ENCODE measurements around the gene RHOB.
"Not testable (repeated sequence)": the region's sequence is repeated elsewhere in the genome, so short reads cannot be mapped to it uniquely, and the experiment has no call there.

Gene RHOB

DNA sequence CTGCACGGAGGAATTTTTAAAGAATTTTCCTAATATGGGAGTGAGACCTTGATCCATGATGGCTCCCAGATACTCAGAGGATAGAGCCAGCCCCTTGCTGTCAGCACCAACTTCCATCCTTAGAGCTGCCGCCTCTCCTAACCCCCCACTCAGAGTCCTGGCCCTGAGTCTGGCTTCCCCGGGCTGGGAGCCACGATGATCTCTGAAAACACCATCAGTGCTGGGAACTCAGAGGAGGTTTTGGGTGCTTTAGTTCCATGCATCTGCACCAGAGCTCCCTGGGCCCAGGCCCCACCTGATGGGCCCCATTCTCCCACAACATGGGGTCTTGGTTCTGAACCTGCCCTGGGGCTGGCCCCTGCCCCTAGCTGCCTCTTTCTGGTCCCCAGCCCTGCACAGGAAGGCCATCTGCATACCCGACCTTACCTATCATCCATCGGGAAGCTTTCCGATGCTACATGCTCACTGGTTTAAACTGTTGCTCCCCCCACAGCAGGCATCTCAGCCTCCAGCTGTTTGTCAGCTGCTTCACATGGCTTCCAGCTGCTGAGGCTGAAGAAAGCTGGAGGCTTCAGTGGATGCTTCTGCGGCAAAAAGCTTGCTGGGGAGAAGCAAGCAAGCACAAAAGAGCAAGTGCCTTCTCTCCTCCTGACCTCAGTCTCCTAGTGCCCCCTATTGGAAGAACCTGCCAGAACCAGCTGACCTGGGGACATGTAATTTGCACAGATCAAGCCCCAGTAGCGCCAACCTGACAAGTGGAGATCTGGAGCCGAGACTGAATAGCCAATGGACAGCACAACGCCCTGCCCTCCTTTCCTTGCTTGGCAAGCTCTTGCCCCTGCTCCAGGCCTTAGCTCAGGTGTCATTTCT, 24.2 kb upstream of the RHOB start:
- DNase-seq, result peak; percentile 55

DNA sequence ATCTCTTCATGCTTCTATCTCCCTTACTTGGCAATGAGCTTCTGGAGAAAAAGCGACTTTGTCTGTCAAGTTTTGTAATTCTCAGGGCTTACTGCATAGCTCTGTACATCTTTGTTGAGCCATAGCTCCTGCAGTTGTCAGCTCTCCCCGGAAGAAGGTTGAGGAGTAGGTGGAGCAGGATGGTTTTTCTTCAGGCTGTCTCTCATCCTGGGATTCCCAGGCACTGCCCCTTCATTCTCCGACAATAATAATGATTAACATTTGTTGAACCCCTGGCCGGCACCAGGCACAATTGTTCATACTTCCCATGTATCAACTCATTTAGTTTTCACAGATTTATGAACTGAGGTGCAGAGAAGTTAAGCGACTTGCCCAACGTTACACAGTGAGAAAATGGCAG, 23.5 kb upstream of the RHOB start:
- peak; percentile 30 for DNase-seq

GRCh38 chr2:20423847-20424246, 23.0 kb upstream of the RHOB start:
- no peak for DNase-seq

- DNase-seq, result no peak
These were observed 22.3 kb upstream of the RHOB start for GRCh38 chr2:20424300-20425290.

- DNase-seq, result no peak
These were observed 21.4 kb upstream of the RHOB start for GRCh38 chr2:20425371-20425881.

DNA sequence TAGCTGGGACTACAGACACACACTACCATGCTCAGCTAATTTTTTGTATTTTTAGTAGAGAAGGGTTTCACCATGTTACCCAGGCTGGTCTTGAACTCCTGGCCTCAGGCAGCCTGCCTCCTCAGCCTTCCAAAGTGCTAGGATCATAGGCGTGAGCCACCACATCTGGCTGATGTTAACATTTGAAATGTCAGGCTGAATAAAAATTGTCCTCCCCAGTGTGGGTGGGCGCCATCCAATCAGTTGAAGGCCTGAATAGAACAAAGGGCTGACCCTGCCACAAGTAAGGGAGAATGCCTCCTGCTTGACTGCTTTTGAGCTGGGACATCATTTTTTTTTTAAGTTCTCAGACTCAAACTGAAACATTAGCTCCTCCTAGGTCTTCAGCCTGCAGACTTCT, 21.0 kb upstream of the RHOB start:
- no peak for DNase-seq

GRCh38 chr2:20427931-20428526, 18.8 kb upstream of the RHOB start:
- no peak for DNase-seq

DNA sequence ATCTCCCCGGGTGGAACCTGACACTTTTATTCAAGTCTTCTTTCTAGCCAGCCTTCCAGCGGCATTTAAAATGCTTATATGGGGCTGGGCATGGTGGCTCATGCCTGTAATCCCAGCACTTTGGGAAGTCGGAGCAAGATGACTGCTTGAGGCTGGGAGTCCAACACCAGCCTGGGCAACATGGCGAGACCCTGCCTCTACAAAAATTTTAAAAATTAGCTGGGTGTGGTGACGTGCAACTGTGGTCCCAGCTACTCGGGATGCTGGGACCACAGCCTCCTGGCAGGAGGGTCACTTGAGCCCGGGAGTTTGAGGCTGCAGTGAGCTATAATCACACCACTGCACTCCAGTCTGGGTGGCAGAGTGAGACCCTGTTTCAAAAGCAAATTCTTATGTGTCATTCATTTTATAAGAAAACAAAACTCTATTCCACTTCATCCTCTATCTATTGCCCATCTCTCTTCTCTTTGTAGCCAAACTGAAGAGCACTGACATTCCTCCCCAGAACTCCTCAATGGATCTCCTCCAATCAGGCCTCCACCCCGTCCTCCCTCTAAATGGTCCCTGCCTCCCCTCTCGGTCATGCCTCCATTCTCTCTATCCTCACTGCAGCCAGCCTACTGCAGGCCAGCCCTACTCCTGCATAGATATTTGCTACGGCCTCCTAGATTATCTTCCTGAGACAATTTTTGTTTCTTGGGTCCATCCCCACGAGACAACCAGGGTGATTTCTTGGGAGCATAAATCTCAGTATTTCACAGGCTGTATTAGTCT, 18.0 kb upstream of the RHOB start:
- no peak for DNase-seq

DNA sequence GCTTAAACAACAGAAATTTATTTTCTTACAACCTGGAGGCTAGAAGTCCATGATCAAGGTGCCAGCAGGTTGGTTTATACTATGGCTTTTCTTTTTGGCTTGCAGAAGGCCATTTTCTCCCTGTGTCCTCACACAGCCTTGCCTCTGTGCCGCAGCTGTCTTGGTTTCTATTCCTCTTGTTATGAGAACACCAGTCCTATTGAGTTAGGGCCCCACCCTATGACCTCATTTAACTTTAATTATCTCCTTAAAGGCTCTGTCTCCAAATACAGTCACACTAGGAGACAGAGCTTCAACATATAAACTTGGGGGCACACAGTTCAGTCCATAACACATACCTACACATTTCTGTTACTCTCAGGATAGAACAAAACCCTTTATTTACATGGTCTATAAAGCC, 17.3 kb upstream of the RHOB start:
- DNase-seq, result no peak

- no peak for DNase-seq
These were observed 16.8 kb upstream of the RHOB start for GRCh38 chr2:20430035-20430434.

GRCh38 chr2:20430461-20431300, 16.2 kb upstream of the RHOB start:
- DNase-seq, result peak; percentile 46

GRCh38 chr2:20431301-20431698, 15.6 kb upstream of the RHOB start:
- DNase-seq, result no peak

- no peak for DNase-seq
These were observed 15.1 kb upstream of the RHOB start for GRCh38 chr2:20431772-20432171.

- no peak for DNase-seq
These were observed 14.2 kb upstream of the RHOB start for GRCh38 chr2:20432714-20433113.

DNA sequence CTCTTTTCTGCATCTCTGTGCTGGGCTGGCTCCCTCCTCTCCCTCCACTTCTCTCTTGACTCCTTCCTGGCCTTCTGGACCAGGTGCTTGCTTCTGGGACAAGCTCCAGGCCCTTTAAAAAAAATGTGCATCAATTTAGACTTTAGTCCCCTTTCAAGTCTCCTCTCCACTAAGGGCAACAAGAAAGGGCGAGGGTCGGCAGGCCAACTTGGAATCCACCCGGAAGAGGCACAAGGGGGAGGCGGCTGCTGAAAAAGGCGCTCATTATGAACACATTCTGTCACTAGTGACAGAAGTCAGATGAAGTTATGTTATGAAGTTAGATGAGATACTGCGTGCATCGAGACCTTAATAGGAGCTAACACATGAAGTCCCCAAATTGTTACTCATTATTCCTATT, 13.6 kb upstream of the RHOB start:
- peak; percentile 24 for DNase-seq

DNA sequence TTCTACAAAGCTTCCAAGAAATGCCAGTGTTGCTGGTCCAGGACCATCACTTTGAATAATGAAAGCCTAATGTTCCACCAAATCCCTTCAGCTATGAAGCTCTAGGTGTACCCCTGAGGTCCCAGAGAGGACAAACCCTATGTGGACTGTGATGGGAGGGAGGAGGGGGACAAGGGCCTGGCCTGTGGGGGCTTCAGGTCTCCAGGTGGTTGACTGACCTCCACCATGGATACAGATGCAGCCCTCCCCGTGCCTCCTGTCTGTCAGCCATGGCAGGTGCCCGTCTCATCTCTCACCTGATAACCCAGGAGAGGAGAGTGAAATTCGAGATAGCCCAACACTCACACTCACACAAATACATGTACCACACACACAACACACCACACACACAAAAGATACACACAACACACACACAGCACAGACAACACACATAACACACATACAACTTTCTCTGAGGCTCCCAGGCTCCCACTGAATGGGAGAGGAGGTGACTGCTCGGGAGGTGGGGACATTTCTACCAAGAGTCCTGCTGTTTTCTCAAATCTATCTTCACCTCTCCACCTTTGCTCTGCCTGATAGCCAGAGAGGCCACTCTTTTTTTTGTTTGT, 12.8 kb upstream of the RHOB start:
- DNase-seq, result peak; percentile 19

DNA sequence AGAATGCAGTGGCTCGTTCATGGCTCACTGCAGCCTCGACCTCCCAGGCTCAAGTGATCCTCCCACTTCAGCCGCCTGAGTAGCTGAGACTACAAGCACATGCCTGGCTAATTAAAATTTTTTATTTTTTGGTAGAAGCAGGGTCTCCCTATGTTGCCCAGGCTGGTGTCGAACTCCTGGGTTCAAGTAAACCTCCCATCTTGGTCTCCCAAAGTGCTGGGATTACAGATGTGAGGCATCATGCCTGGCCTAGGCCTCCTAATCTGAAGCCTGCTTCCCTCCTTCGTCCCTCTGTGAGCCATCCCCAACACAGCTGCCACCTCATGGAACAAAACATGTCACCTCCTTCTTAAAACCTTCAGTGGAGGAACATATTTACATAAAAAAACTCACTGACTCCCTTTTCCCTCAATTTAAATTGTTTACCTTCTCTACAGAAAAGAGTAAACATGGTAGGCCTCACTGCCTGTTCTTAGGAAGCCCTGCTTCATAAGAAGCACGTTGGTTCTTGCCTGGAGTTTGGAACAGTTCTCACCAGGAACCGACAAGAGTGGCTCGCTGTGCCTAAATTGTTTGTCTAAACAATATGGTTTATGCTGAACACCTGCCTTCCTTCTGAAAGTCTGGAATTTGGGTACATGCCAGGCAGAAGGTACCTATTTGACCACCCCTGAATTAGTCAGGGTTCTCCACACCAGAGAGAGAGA, 12.1 kb upstream of the RHOB start:
- no peak for DNase-seq

DNA sequence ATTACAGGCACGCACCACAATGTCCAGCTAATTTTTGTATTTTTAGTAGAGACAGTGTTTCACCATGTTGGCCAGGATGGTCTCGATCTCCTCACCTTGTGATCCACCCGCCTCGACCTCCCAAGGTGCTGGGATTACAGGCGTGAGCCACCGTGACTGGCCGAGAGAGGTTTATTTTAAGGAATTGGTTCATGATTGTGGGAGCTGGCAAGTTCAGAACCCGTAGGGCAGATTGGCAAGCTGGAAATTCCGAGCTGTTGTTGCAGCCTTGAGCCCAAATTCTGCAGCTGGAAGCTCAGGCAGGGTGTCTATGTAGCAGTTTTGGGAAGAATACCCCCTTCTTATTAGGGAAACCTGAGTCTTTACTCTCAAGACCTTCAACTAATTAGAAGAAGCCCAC, 11.4 kb upstream of the RHOB start:
- not testable (repeated sequence) for DNase-seq

- DNase-seq, result peak; percentile 26
These were observed 10.0 kb upstream of the RHOB start for GRCh38 chr2:20436716-20437470.

All from activated CD8-positive, alpha-beta memory T cell treated with anti-CD3 and anti-CD28 coated beads for 24 hours (primary cell).